Testis (tissue), 2 donors: ENCODE data around the gene MRPL37.

Experiments used
- POLR2A ChIP-seq: fragments of 450-650 bp; IDR thresholded peaks from one replicate; pipeline ENCODE4 v1.6.1; 2017; ENCODE audit warnings: antibody characterized with exemption, mild to moderate bottlenecking, moderate library complexity
- TF ChIP-seq, protein P1 (sequence below), 3 experiments: fragments of 450-650 bp in 2 of 3; fragments of 200-600 bp in 1 of 3; sonication (generic) in 1 of 3; IDR thresholded peaks; one replicate each; pipeline ENCODE4 v1.5.1; 2016 to 2019; ENCODE audit warnings: antibody characterized with exemption in 3 of 3, mild to moderate bottlenecking in 2 of 3, moderate library complexity in 1 of 3

DNA sequence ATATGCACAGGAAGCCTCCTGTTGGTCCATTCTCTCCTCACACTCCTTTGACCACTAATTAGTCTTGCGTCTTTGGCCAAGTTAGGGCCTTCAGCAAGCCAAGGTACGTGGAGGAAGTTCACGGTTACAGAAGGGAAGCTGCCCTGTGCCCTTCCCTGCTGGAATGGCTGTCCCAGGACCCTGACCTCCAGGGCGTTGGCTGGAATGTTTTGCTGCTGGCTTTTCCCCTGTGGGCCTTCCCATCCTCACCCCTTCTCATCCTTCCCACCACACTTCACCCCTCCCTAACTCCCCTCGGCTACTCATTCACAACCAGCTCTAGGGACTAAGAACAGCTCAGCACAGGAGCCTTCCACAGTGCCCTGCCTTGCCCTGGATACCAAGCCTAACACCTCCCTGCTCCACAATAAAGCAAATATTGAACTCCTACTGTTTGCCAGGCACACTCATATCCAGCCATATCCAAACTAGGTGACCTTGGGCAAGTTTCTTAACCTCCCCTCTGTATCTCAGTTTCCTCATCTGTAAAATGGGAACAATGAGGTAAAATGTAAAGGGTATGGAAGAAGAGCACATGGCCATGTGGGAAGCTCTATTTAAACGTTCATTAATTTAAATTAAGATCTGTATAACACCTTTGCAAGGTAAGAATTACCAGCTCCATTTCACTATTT lies 38.3 kb upstream of the MRPL37 start:
- TF ChIP-seq, protein P1, sequence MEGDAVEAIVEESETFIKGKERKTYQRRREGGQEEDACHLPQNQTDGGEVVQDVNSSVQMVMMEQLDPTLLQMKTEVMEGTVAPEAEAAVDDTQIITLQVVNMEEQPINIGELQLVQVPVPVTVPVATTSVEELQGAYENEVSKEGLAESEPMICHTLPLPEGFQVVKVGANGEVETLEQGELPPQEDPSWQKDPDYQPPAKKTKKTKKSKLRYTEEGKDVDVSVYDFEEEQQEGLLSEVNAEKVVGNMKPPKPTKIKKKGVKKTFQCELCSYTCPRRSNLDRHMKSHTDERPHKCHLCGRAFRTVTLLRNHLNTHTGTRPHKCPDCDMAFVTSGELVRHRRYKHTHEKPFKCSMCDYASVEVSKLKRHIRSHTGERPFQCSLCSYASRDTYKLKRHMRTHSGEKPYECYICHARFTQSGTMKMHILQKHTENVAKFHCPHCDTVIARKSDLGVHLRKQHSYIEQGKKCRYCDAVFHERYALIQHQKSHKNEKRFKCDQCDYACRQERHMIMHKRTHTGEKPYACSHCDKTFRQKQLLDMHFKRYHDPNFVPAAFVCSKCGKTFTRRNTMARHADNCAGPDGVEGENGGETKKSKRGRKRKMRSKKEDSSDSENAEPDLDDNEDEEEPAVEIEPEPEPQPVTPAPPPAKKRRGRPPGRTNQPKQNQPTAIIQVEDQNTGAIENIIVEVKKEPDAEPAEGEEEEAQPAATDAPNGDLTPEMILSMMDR (IDR thresholded peaks at IDR 0.05), result no peak
- TF ChIP-seq POLR2A, result no peak
